ENCODE data around the gene LHX5.
"Not testable (repeated sequence)": the region's sequence is repeated elsewhere in the genome, so short reads cannot be mapped to it uniquely, and the experiment has no call there.

Gene LHX5

DNA sequence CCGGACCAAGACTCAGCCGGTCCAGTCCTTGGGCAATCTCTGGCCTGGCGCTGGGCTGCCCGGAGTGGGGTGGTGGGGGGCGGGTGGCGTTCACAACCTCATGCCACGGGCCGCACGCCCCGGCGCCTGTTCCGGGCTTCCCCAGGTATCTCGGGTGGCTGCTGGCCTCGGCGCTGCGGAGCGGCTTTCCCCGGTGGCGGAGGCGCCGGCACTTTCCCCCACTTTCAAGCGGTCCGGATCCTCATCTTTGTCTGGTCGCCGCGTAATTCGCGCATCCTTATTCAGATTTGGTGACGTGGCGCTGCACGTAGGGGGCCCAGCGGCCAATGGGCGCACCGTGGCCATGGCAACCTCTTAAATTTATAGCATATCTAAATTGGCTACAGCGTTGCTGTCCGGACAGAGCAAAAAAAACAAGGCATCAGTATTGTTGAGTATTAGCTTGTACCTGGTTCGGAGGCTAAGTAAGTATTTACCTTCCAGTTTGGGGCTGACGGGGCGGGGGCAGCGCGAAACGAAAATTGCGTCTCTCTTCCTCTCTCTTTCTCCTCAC lies at the start of gene LHX5:
LHX5 (minus strand) TSS at position 253 of the 553 bp plus-strand sequence. CDS start 373 bp downstream, outside the sequence.
- no peak for DNase-seq

DNA sequence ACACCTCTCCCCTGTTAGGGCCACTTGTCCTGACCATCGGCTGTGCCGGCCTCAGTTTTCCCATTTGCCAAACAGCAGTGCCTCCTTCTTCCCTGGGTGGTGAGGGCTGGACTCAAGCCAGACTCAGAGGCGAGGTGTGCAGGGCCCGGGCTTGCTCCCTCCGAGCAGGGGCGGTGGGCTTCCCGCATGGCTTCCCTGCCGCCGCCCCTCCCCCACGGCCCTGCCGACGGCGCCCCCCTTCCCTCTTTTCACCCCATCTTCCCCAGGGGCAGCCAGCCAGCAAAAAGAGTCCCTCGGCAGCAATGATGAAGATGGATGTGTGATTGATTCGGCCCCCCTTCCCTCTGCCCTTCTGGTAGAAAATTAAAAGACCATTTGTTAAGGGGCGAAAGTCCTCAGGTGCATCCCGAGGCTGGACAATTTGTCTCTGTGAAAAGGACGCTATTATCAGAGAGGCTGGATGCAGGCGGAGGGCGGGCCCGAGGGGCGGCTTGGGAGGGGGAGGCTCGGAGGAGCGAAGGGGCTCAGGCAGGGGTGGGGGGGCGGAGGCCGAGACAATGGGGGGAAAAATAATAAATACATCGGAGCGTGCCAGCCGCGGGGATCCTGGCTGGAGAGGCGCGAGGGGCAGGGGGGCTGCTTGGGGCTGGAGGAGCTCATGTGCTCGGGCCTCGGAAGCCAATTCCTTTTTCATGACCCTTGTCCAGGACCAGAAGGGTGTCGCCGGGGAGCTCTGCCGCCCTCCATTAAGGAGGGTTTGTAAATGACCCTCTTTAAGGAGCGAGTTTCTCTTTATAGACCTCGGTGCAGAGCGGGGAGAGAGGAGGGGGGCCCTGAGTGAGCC lies 48.0 kb upstream of the LHX5 start:
- DNase-seq = no peak

DNA sequence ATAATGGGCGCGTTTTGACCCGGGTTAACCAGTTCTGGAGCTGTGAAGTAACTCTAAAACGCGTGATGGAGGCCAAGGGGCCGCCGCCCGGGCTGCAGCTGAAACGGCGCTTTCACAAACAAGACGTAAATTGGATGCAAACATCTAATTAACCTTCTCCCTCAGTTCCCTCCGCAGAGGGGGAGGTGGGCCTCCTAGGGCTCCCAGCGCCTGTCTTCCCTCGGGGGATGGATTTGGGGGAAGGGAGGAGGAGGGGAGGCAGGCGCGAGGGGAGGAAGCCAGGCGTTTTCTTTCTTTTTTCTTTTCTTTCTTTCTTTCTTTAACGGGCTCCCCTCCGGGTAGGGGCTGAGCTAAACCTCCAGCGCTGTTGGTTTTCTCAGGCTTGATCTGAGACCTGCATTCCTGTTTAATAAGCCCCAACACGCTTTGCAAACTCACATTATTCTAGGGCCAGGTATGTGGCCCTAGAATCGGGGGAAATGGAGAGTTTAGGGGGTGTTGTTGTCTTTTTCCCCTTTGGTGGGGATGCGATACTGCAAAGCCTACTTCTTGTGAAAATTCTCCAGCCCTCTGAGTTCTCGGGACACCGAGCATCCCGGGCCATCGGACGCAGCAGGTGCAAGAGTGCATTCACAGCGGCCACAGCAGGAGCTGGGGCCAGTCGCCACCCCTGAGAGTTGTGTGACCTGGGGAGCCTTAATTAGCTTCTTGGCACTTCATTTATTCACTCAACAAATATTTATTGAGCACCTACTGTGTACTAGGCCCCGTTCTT lies 43.6 kb upstream of the LHX5 start:
- no peak for DNase-seq

DNA sequence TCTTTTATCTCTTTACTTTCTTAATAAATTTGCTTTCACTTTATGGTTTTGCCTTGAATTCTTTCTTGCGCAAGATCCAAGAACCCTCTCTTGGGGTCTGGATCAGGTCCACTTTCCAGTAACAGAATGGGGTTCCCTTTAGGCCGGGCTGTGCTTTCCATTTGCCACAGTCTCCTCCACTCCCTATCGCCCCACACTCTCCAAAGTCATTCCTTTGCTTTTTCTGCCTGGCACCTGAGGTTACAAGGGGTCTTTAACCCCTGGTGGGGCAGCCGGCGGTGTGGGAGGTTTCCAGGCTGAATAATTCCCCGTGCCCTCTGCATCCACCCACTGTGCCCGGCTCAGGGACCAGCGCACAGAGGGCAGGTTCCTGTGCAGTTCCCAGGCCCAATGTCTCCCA lies 42.9 kb upstream of the LHX5 start:
- no peak for DNase-seq

DNA sequence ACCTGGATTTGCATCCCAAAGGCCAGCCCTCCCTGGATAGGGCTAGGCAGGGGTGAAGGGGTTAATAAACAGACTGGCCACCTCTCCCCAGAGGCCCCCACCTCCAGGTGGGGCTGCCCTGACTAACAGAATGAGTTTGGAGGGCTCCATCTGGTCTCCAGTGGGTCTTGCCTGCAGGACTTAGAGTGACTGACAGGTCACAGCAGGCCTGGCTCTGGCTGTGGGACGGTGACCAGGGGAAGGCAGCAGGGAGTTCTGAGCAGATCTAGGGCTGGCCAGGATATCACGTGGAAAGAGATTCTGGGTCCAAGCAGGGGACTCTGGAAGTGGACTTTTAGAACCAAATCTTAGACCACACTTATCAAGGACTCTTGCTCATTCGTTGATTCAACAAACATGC lies 40.9 kb upstream of the LHX5 start:
- no peak for DNase-seq

DNA sequence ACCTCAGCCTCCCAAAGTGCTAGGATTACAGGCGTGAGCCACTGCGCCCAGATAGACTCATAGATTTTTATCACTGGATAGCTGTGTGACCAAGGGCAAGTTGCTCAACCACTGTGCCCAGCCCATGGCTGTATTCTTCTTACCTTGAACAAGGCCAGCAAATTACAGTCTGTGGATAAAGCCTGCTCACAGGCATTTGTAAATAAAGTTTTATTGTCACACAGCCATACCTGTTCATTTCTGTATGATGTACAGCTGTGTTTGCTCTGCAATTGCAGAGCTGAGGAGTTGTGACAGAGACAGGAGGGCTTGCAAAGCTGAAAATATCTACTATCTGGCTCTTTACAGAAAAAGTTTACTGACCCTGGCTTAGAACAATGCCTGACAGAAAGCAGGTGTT lies 35.2 kb upstream of the LHX5 start:
- DNase-seq = no peak

DNA sequence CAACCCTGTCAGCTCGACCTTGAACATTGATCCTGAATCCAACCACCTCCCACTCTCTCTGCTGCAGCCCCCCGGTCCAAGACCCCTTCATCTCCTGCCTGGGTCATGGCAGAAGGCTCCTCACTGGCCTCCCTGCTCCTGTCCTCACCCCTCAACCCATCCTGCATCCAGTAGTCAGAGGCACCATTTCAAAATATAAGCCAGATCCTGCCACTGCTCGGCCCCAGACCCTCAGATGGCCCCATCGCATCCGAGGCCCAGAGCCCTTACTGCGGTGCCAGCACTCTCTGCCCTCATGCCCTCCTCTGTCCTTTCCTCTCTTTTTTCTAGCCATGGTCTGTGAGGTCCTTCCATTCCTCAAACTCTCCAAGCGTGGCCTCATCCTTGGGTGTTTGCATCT lies 34.3 kb upstream of the LHX5 start:
- no peak for DNase-seq

DNA sequence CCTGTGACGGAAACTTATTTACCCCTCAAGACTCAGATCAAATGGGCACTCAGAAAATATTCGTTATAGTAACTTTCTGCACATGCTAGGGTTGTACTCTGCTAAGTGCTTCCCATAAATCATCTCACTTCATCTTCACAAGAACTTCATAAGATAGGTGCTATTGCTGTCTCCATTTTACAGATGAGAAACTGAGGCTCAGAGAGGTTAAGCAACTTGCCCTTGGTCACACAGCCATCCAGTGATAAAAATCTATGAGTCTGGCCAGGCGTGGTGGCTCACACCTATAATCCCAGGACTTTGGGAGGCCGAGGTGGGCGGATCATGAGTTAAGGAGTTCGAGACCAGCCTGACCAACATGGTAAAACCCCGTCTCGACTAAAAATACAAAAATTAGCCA lies 33.2 kb upstream of the LHX5 start:
- DNase-seq = no peak

DNA sequence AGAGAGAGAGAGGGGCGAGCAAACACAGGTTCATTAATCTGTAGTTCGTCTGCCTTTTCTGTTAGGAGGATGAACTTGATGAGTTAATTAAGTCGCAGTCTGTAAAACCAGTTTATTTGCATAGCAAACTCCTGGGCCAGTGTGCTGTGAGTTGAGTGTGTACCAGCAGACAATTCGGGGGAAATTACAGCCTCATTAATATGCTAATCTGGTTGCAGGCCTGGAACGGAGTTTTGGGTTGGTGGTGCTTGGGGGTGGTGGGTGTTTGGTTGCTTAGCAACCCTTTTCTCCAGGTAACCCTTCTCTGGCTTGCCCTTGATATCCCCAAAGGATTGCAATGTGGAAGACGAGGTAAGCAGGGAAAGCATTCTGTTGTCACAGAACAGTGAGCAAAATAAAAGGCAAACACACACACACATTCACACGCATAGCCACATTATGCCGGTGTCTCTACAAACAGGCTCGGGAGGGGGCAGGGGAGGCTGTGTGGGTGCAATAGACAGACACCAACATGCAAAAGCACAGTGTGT lies 29.2 kb upstream of the LHX5 start:
- no peak for DNase-seq

DNA sequence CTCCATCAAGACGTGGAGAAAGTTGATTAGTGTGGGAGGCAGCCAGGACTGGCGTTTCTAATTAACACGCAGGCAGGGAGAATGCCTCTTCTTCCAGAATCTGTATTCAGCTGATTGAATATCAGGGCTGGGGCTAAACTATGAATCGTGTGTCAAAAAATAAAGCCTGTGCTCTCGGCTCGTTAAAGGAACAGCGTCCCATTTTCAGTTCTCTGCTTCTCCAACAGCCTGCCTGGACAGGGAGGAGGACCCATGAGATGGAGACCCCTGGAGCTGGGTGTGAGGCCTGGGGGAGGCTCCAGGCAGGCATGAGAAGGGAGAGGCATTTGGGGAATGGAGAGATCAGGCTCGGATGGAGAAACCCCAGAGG lies 28.6 kb upstream of the LHX5 start:
- DNase-seq = no peak

DNA sequence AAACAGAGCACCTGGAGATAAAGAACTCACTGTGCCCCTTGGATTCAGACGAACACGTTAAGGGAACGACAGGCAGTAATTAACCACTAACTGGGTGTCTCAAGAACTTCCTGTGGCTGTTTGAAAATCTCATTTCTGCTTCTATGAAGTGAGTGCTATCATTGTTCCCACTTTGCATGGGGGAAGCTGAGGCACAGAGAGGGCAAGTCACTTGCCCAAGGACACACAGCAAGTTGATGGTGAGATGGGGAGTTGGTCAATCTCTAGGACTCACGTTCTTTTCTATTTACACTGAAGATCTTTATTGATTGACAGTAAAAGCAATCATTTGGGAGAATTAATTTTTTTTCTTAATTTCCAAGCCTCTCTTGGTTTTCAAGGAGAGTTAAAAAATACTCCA lies 26.8 kb upstream of the LHX5 start:
- no peak for DNase-seq

DNA sequence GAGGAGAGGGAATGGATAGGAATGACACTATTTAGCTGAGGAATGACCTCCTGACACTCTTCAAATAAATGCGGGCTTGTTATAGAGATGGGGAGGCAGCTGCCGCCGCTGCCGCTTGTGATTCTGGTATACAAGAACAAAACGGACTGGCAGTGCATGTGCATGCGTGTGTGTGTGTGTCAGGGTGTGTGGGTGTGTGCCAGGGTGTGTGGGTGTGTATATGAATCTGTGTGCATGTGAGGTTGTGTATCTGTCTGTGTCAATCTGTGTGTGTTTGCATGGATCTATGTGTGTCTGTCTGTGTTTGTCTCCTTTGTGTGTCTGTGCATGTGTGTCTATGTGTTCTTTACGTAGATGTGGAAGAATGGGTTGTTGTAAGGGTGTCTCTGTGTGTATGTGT lies 26.0 kb upstream of the LHX5 start:
- DNase-seq = no peak

DNA sequence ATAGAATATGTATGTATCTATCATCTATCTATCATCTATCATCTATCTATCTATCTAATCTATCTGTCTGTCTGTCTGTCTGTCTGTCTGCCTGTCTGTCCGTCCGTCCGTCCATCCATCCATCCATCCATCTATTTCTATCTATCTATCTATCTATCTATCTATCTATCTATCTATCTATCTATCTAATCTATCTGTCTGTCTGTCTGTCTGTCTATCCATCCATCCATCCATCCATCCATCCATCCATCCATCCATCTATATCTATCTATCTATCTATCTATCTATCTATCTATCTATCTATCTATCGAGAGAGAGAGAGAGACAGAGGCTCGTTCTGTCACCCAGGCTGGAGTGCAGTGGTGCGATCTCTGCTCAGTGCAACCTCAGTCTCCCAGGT lies 24.3 kb upstream of the LHX5 start:
- DNase-seq = not testable (repeated sequence)

DNA sequence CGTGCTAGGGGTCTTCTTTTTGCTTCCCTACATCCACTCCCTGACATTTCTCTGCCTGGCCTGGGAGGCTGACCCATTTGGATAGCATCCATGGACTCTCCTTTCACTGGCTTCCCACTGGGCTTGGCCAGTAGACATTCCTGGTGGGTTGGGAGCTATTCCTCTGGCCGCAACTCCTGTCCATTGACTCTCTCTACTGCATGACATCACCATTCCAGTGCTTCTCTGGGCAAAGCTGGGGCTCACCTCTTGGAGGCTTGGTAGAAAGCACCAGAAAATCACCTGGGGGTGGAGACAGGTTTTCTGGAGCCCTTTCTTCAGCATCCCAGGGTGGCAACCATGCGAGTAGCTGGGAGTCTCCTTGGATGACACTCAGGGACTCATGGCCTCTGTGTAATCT lies 16.7 kb upstream of the LHX5 start:
- DNase-seq = no peak

DNA sequence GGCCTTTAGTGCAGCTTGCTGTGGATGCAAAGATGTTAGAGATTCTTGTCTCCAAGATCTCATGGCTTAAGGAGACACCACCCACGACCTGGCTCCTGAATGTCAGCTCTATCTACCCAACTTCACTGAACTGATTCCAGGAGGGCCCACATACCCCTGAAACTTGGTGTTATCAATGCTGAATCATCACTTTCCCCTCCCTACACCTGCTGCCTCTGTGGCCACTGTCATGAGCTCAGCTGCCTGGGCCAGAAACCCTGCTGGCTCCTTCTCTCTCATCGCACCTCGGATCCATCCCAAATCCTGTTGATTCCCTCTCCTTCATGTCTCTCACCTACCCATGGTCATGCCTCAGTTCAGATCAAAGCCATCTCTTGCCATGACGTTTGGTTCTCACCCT lies 15.1 kb upstream of the LHX5 start:
- DNase-seq = no peak

DNA sequence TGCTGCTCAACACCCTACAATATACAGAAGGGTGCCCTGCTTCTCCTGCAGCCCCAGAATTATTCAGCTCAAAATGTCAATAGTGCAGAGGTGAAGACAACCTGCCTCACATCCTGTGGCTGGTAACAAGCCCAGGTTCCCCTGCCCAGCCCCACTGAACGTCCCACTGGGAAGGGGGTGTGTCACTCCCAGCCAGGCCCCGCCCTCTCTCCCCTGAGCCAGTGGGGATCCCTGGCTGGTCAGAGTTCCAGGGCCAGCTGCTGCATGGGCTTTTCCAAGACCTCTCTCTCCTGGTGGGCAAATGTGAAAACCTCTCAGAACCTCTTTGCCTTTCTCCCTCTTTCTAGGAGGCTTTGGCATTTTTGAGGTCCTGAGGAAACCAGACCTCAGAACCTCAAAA lies 13.7 kb upstream of the LHX5 start:
- DNase-seq = no peak

DNA sequence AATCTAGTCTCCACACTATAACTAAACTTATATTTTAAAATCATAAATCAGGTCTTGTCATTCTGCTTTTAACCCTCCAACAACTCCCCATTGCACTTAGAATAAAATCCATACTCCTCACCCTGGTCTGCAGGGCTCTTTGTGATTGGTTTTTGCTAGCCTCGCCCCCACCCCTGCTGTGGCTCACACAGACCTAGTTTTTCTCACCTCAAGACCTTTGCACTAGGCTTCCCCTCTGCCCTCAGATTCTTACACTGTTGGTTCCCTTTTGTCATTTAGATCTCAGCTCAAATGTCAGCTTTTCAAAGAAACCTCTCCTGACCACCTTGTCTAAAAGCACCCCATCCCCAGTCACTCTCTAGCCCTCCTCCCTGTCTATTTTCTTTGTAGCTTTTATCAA lies 10.7 kb upstream of the LHX5 start:
- no peak for DNase-seq

DNA sequence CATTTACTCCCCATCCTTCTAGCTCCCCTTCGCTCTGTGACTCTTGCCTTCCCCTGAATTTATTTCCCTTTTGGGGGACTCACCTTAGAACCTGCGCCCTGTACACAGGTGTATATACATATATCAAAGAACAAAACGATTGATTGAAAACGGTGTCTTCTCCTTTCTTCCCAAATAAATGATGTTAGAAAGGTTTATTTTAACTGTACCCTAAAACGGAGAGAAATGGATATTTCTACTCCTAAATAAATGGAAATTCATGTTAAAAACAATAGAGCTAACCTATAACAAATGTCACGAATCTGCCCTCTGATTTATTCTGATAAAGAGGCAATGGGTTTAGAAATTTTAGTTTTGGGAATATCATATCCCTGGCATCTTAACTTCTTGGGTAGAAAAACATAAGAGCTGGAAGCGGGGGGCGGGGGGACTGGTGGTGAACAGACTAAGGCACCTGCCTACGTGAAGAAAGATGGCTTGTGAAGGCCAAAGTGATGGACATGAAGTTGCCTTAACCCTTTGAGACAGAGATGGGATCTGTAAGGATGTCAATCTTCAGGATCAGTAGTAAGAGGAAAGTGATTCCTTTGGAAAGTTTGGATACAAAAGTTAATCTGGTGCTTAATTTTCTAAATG lies 8.8 kb upstream of the LHX5 start:
- no peak for DNase-seq

DNA sequence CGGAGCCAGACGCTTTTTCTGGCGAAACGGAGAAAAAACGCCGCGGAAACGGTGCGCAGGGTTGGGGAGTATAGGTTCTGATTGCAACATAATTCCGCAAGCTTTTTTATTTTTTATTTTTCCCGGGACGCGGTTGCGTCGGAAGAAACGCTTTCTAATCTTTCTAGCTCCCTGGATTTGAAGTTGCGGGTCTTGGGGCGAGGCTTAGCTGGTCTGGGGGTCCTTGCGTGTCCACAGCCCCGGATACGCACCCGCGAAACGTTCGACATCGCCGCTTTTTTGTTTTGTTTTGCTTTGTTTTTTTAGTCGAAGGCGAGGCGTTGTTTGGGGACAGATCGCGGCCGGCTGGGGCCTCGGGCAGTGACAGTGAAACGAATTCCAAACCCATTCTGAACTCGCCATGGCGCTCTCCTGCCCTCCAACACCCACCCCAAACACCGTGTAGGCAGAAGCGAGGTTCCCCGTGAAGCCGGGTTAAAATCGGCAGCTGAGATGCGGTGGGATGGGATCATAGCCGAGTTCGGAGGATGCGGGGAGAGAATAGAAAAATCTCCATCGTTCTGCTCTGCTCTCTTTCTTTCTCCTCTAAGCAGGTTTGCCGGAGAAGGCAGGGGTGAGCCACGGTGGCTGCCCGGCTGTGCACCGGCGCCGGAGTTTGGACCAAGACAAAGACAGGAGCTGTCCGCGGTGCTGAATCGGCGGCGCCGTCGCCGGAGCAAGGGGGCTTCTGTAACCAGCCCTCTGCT lies 8.1 kb upstream of the LHX5 start:
- DNase-seq = no peak

DNA sequence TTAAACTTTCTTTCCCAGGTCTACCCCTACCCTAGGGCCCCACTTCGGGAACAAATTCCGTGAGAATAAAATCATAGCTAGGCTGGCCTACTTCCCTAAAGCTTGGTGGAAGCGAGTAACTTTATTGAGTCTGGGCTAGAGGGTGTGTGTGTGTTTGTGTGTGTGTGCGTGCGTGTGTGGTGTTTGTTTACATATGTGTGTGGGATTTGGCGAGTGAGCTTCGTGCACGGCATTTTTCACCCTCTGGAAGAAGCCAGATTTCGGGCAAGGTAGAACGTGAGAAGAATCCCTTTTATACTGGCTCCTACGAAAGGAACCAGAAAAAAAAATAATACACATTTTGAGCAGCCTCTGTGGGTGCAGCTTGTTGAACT lies 7.5 kb upstream of the LHX5 start:
- DNase-seq = no peak

DNA sequence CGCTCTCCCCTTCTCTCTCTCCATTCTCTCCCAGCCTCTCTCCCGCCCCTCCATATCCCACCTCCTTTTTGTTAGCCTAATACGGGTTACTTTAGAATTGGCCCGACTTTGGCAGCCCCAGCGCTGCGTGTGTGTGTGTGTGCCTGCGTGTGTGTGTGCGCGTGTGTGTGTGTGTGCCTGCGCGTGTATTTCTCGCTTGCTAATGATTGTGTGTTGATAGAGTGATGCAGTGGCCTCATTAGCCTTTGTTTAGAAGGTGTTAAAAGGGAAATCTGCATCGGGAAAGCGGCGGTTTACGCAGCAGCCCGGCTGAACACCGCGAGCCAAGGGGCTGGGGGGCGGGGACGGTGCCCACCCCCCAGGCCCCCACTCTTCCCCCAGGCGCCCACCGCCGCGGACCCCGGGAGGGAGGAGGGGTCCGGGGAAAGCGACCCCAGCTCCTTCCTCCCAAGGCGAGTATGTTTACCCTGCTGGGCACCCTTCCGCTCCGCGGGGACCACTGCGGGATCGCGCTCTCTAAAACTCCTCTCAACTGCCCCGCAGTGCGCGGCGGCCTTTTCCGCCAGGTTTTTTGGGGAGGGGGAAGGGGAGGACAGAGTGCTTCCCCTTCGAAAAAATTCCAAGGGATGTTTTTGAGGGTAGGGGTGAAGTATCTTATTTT lies 6.8 kb upstream of the LHX5 start:
- no peak for DNase-seq

DNA sequence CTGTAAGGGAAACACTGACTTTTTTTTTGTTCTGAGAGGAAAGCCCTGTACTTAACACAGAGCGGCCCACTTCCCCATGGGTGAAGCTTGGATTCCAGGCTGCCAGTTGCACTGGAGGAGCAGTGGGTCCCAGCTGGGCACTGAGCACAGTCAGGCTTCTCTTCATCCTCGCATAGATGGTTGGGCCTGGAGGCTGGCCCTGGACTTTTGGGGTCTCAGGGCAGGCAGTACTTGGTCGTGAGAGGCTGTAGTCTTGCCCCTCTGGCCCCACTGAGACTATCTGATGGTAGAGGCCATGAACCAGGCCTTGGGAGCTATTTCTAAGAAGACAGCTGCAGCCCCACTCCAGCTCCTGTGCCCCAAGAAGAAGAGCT lies 6.2 kb upstream of the LHX5 start:
- DNase-seq = no peak

Data from MV-4-11 (cell line).